ENCODE results near the gene SLC25A20.

Gene SLC25A20

DNA sequence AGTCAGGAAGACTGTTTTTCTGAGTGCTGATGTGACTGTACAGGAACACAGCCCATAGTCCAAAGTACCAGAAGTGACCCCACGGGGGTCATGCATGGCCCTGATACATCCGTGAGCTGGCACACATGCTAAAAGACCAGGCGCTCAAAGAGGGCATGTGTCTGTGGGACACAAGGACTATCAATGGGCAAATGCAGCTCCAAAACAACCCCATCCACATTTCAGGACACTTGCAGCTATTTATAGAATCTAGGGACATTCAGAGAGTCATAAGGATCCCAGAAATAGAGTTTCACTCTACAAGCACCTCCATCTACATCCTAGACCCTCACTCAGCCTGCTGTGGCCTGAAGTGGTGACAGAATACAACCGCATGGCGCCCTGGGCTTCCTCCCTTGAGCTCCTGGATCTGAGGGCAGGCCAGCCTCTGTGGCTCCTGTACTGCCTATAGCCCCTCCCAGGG lies 17.0 kb downstream of the SLC25A20 start:
- Histone ChIP-seq H2AK5ac (ENCODE audit: low read length) (no peak overlapping the region), H3K4me1 (ENCODE audit: control insufficient read depth in 1 of 2, insufficient read depth in 2 of 2, low read length in 2 of 2) (no peaks in the 10 kb centered on the region), H3K9me3 (ENCODE audit: insufficient read depth, low read depth, low read length) (no peaks in the 10 kb centered on the region), H2BK120ac (ENCODE audit: insufficient read depth, low read length, poor library complexity) (no peak overlapping the region), H4K12ac (ENCODE audit: low read depth, low read length) (no peak overlapping the region), H3K27ac (ENCODE audit: low read depth, low read length) (no peak overlapping the region), H3K14ac (ENCODE audit: low read length) (no peak overlapping the region), H4K91ac (ENCODE audit: low read depth, low read length) (no peak overlapping the region), H2BK5ac (ENCODE audit: low read depth, low read length, poor library complexity) (no peak overlapping the region), H2BK12ac (ENCODE audit: low read length) (no peak overlapping the region), H4K8ac (ENCODE audit: low read depth, low read length) (no peak overlapping the region), H3K9ac (ENCODE audit: low read length) (no peak overlapping the region), H3K18ac (ENCODE audit: low read length) (no peak overlapping the region), H3K79me1 (ENCODE audit: low read length) (no peaks in the 10 kb centered on the region), H3K79me2 (ENCODE audit: control insufficient read depth, insufficient read depth, low read length, poor library complexity) (no peaks in the 10 kb centered on the region), H3K27me3 (ENCODE audit: insufficient read depth, low read length) (no peaks in the 10 kb centered on the region), H3K23ac (ENCODE audit: low read length) (no peak overlapping the region), H2AFZ (ENCODE audit: insufficient read depth, low read length, poor library complexity) (no peak overlapping the region), H3K36me3 (ENCODE audit: control insufficient read depth in 1 of 2, insufficient read depth in 2 of 2, low read length in 2 of 2) (no peaks in the 10 kb centered on the region), H3K4me3 (ENCODE audit: low read depth, low read length) (no peak overlapping the region), H3K4me2 (ENCODE audit: low read length) (no peak overlapping the region), H3K4ac (ENCODE audit: low read depth, low read length) (no peak overlapping the region)
- WGBS (ENCODE audit: extremely low coverage, insufficient coverage, insufficient read length): no CpG with 5 or more reads among the region's 5 CpGs
- DNase-seq: no peak

DNA sequence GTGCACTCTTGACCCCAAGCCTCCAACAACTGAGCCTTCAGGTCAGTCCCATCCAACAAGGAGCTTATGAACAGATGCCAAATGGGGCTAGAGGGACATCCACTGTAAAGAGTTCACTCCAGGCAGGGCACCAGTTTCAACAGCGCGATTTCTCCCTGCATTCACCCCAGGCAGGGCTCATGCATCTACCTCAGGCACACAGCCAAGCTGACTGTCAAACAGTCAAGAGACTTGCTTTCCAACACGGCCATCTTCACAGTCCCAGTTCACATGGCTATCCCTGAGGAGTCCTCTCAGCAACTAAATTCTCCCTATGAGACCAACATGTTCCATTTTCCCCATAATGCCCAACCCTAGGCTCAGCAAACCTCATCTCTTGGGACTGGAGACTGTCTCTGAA lies 17.7 kb downstream of the SLC25A20 start:
- Histone ChIP-seq H3K4me1 (ENCODE audit: control insufficient read depth in 1 of 2, insufficient read depth in 2 of 2, low read length in 2 of 2) (no peaks in the 10 kb centered on the region), H4K12ac (ENCODE audit: low read depth, low read length) (no peak overlapping the region), H3K27ac (ENCODE audit: low read depth, low read length) (no peak overlapping the region), H3K23ac (ENCODE audit: low read length) (no peak overlapping the region), H2BK120ac (ENCODE audit: insufficient read depth, low read length, poor library complexity) (no peak overlapping the region), H3K4me2 (ENCODE audit: low read length) (no peak overlapping the region), H3K79me1 (ENCODE audit: low read length) (no peaks in the 10 kb centered on the region), H3K4ac (ENCODE audit: low read depth, low read length) (no peak overlapping the region), H2BK5ac (ENCODE audit: low read depth, low read length, poor library complexity) (no peak overlapping the region), H2AK5ac (ENCODE audit: low read length) (no peak overlapping the region), H3K9me3 (ENCODE audit: insufficient read depth, low read depth, low read length) (no peaks in the 10 kb centered on the region), H3K14ac (ENCODE audit: low read length) (no peak overlapping the region), H3K18ac (ENCODE audit: low read length) (no peak overlapping the region), H3K4me3 (ENCODE audit: low read depth, low read length) (no peak overlapping the region), H4K91ac (ENCODE audit: low read depth, low read length) (no peak overlapping the region), H2AFZ (ENCODE audit: insufficient read depth, low read length, poor library complexity) (no peak overlapping the region), H3K9ac (ENCODE audit: low read length) (no peak overlapping the region), H3K79me2 (ENCODE audit: control insufficient read depth, insufficient read depth, low read length, poor library complexity) (no peaks in the 10 kb centered on the region), H3K36me3 (ENCODE audit: control insufficient read depth in 1 of 2, insufficient read depth in 2 of 2, low read length in 2 of 2) (no peaks in the 10 kb centered on the region), H3K27me3 (ENCODE audit: insufficient read depth, low read length) (no peaks in the 10 kb centered on the region), H4K8ac (ENCODE audit: low read depth, low read length) (no peak overlapping the region), H2BK12ac (ENCODE audit: low read length) (no peak overlapping the region)
- no CpG with 5 or more reads among the region's 3 CpGs for WGBS (ENCODE audit: extremely low coverage, insufficient coverage, insufficient read length)
- DNase-seq: no peak

DNA sequence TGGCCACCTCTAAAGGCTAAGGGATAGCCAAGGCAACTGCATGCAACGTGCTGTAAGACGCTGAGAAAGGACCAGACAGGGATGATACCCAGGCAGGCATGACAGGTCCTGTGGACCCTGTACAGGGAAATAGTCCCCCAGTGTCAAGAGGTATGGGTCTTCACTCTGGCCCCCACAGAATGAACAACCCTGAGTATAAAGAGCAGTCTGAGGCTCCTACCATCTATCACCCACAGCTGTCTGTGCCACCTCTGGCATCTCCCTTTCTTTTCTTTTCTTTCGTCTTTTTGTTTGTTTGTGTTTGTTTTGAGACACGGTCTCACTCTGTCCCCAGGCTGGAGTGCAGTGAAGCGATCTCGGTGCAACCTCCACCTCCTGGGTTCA lies 18.7 kb downstream of the SLC25A20 start:
- H3K79me1 ChIP-seq (ENCODE audit: low read length): no peaks in the 10 kb centered on the region
- no peak overlapping the region for H4K8ac ChIP-seq (ENCODE audit: low read depth, low read length)
- H3K36me3 ChIP-seq (ENCODE audit: control insufficient read depth in 1 of 2, insufficient read depth in 2 of 2, low read length in 2 of 2): no peaks in the 10 kb centered on the region
- H3K4ac ChIP-seq (ENCODE audit: low read depth, low read length): no peak overlapping the region
- no peak overlapping the region for H2BK12ac ChIP-seq (ENCODE audit: low read length)
- H2AK5ac ChIP-seq (ENCODE audit: low read length): no peak overlapping the region
- no peaks in the 10 kb centered on the region for H3K9me3 ChIP-seq (ENCODE audit: insufficient read depth, low read depth, low read length)
- H4K91ac ChIP-seq (ENCODE audit: low read depth, low read length): no peak overlapping the region
- H3K27ac ChIP-seq (ENCODE audit: low read depth, low read length): no peak overlapping the region
- no peak overlapping the region for H3K23ac ChIP-seq (ENCODE audit: low read length)
- no peak overlapping the region for H2BK5ac ChIP-seq (ENCODE audit: low read depth, low read length, poor library complexity)
- H3K9ac ChIP-seq (ENCODE audit: low read length): no peak overlapping the region
- no peaks in the 10 kb centered on the region for H3K79me2 ChIP-seq (ENCODE audit: control insufficient read depth, insufficient read depth, low read length, poor library complexity)
- DNase-seq: no peak
- H3K4me1 ChIP-seq (ENCODE audit: control insufficient read depth in 1 of 2, insufficient read depth in 2 of 2, low read length in 2 of 2): no peaks in the 10 kb centered on the region
- H4K12ac ChIP-seq (ENCODE audit: low read depth, low read length): no peak overlapping the region
- no CpG with 5 or more reads among the region's 6 CpGs for WGBS (ENCODE audit: extremely low coverage, insufficient coverage, insufficient read length)
- H3K18ac ChIP-seq (ENCODE audit: low read length): no peak overlapping the region
- H3K27me3 ChIP-seq (ENCODE audit: insufficient read depth, low read length): no peaks in the 10 kb centered on the region
- H2BK120ac ChIP-seq (ENCODE audit: insufficient read depth, low read length, poor library complexity): no peak overlapping the region
- H3K4me3 ChIP-seq (ENCODE audit: low read depth, low read length): no peak overlapping the region
- no peak overlapping the region for H2AFZ ChIP-seq (ENCODE audit: insufficient read depth, low read length, poor library complexity)
- no peak overlapping the region for H3K4me2 ChIP-seq (ENCODE audit: low read length)
- no peak overlapping the region for H3K14ac ChIP-seq (ENCODE audit: low read length)

DNA sequence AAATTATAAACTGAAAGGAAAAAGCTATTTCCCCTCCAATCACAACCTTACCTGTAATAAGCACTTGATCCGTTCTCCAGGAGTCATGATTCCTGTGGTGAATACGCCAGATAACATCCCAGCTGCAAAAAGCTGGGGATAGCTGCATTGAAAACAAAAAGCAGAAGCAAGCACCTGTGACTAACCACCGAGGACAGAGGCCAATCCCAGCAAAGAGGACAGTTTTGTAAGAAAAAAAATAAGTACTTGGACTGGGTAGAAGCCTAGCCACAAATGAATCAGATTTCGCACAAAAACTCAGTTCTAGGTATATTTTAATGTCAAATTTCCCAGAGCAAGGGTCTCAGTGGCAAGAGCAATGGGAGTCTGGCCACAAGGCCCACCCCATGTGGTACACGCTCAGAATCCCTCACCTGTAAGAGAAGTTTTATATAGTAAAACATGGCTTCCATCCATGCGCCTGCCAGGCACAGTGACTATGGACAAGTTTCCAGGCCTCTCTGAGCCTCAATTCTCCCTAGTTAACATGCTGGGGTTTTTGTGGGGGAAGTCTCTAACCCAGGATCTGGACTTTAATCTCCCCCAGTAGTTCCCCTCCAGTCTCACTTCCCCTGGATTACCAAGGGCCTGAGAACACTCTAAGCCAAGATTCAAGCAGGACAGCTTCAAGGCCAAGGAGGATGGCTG lies 19.2 kb downstream of the SLC25A20 start:
- Histone ChIP-seq H2AFZ (ENCODE audit: insufficient read depth, low read length, poor library complexity) (no peak overlapping the region), H4K12ac (ENCODE audit: low read depth, low read length) (no peak overlapping the region), H3K36me3 (ENCODE audit: control insufficient read depth in 1 of 2, insufficient read depth in 2 of 2, low read length in 2 of 2) (no peaks in the 10 kb centered on the region), H2BK12ac (ENCODE audit: low read length) (no peak overlapping the region), H4K91ac (ENCODE audit: low read depth, low read length) (no peak overlapping the region), H3K14ac (ENCODE audit: low read length) (no peak overlapping the region), H3K9me3 (ENCODE audit: insufficient read depth, low read depth, low read length) (no peaks in the 10 kb centered on the region), H3K18ac (ENCODE audit: low read length) (no peak overlapping the region), H3K4me1 (ENCODE audit: control insufficient read depth in 1 of 2, insufficient read depth in 2 of 2, low read length in 2 of 2) (no peaks in the 10 kb centered on the region), H3K23ac (ENCODE audit: low read length) (no peak overlapping the region), H3K27me3 (ENCODE audit: insufficient read depth, low read length) (no peaks in the 10 kb centered on the region), H3K4me3 (ENCODE audit: low read depth, low read length) (no peak overlapping the region), H4K8ac (ENCODE audit: low read depth, low read length) (no peak overlapping the region), H3K4ac (ENCODE audit: low read depth, low read length) (no peak overlapping the region), H3K79me1 (ENCODE audit: low read length) (no peaks in the 10 kb centered on the region), H3K27ac (ENCODE audit: low read depth, low read length) (no peak overlapping the region), H3K9ac (ENCODE audit: low read length) (no peak overlapping the region), H3K79me2 (ENCODE audit: control insufficient read depth, insufficient read depth, low read length, poor library complexity) (no peaks in the 10 kb centered on the region), H2BK5ac (ENCODE audit: low read depth, low read length, poor library complexity) (no peak overlapping the region), H2AK5ac (ENCODE audit: low read length) (no peak overlapping the region), H2BK120ac (ENCODE audit: insufficient read depth, low read length, poor library complexity) (no peak overlapping the region), H3K4me2 (ENCODE audit: low read length) (no peak overlapping the region)
- WGBS (ENCODE audit: extremely low coverage, insufficient coverage, insufficient read length): no CpG with 5 or more reads among the region's 6 CpGs
- DNase-seq: no peak
